ENCODE results near the gene HACL1. TPM values are rescaled to one million over a fixed set of nuclear protein-coding genes. Genes with fewer than 3 reads are reported as not detected.

HACL1 gene
- total and polyA plus RNA-seq, 2 donors (not counting 1 experiment from before 2014, with no cell fraction given), result 20.8 to 38.7 TPM

- H3K79me2 ChIP-seq (ENCODE audit: control insufficient read depth, insufficient read depth, low read length), result no peaks in the 10 kb centered on the region
- H2AFZ ChIP-seq (ENCODE audit: insufficient read depth, low read depth, low read length, poor library complexity, severe bottlenecking), result no peak overlapping the region
- Mint-ChIP-seq H3K27me3 (no peaks in the 10 kb centered on the region), H3K4me3 (no peak overlapping the region), H3K27ac (no peak overlapping the region), H3K4me1 (peaks cover 21% of the 10 kb centered on the region), H3K9me3 (ENCODE audit: insufficient read depth) (no peaks in the 10 kb centered on the region)
- no peak overlapping the region for H3K4me3 ChIP-seq (ENCODE audit: control extremely low read depth in 1 of 5, extremely low read depth in 1 of 5, insufficient read depth in 1 of 5, low read depth in 2 of 5, low read length in 4 of 5)
- TF ChIP-seq CTCF (IDR thresholded peaks at IDR 0.05), result no peak
- no peak for TF ChIP-seq EZH2 (IDR thresholded peaks at IDR 0.05; ENCODE audit: borderline replicate concordance, insufficient read depth, low read depth, low read length, poor library complexity, severe bottlenecking)
- no peak overlapping the region for H3K4me2 ChIP-seq (replicated peaks; ENCODE audit: low read depth, low read length, poor library complexity, severe bottlenecking)
- H4K20me1 ChIP-seq (ENCODE audit: control insufficient read depth, insufficient read depth, low read length, poor library complexity, severe bottlenecking), result no peaks in the 10 kb centered on the region
- no peak overlapping the region for H3K27ac ChIP-seq (ENCODE audit: low read length in 2 of 2)
- H3K9ac ChIP-seq (ENCODE audit: low read length), result no peak overlapping the region
- ATAC-seq (ENCODE audit: low read depth), result no peak
- POLR2A ChIA-PET, result no interaction called here
- no peaks in the 10 kb centered on the region for H3K27me3 ChIP-seq (replicated peaks in 1 of 4; ENCODE audit: control extremely low read depth in 1 of 4, control insufficient read depth in 3 of 4, insufficient read depth in 4 of 4, low read length in 3 of 4)
- no peaks in the 10 kb centered on the region for H3K9me3 ChIP-seq (ENCODE audit: control extremely low read depth in 1 of 3, control insufficient read depth in 2 of 3, insufficient read depth in 1 of 3, low read length in 2 of 3)
- CTCF ChIA-PET, result interaction anchor here (0.6 to 1.5 kb wide), 3 partner anchors 10 to 617 kb away, joined by 3 to 5 read pairs (median 3); no protein-coding TSS in a partner anchor
- WGBS (ENCODE audit: insufficient coverage), result 82% methylated on average over 2 of the region's 7 CpGs
- peaks cover 4 to 18% of the 10 kb centered on the region in 2 donors for H3K4me1 ChIP-seq (ENCODE audit: control insufficient read depth in 2 of 2, insufficient read depth in 2 of 2, low read length in 2 of 2)
- intact Hi-C loops (cut with micrococcal nuclease), result no loop called here
- H3K36me3 ChIP-seq (replicated peaks in 1 of 2; ENCODE audit: control extremely low read depth in 1 of 2, control insufficient read depth in 1 of 2, extremely low read depth in 1 of 2, insufficient read depth in 2 of 2, low read length in 1 of 2), result peaks cover 0 to 2% of the 10 kb centered on the region in 2 experiments
- DNase-seq, result no peak
Measured at GRCh38 chr3:15637131-15637951, 36.0 kb upstream of the HACL1 start.

Measured in B cell (primary cell).